Frontal cortex (tissue), 4 donors: ENCODE measurements around the gene DOCK9. TPM values are rescaled to one million over a fixed set of nuclear protein-coding genes. Genes with fewer than 3 reads are reported as not detected.
"Not testable (repeated sequence)": the region's sequence is repeated elsewhere in the genome, so short reads cannot be mapped to it uniquely, and the experiment has no call there.

Experiments used
- DNase-seq, 2 donors: peaks; one replicate each; pipeline ENCODE4 v3.0.0; 2012; ENCODE audit warnings: low spot score in 2 of 2
- FAIRE-seq: peaks from 2 replicates; lab custom pipeline; 2012; peaks lifted over from hg19 to GRCh38; lab: Jason Lieb, UNC
- small RNA-seq: library from RNA; depleted of rRNA; stranded (forward); fragments of <200 nt; gene quantifications from one replicate; pipeline ENCODE3, GENCODE V24; 2014
- total RNA-seq: library from RNA; depleted of rRNA; stranded (reverse); fragments of >200 nt; gene quantifications from one replicate; pipeline ENCODE4 v1.2.3, GENCODE V29; 2014
- donor health status: control.
- donor health status: control.
- donor health status: control.

DOCK9 gene
- total RNA-seq, 1 donor from 2014 or later = 162 TPM

GRCh38 chr13:98769736-98770135 lies 208.1 kb downstream of the DOCK9 start:
- no peak for FAIRE-seq

GRCh38 chr13:98768522-98768921 lies 209.3 kb downstream of the DOCK9 start:
- DNase-seq = no peak
- no peak for FAIRE-seq

More at GRCh38 chr13:98769736-98770135, 208.1 kb downstream of the DOCK9 start:
- DNase-seq = no peak

- no peak for FAIRE-seq
- no peak for DNase-seq
Observed at GRCh38 chr13:98766697-98767096, 211.2 kb downstream of the DOCK9 start.

GRCh38 chr13:98765996-98766519 lies 211.8 kb downstream of the DOCK9 start:
- DNase-seq (no peak), FAIRE-seq (no peak)

- no peak for DNase-seq
- FAIRE-seq = no peak
Observed at GRCh38 chr13:98761986-98762616, 215.8 kb downstream of the DOCK9 start.

GRCh38 chr13:98761126-98761985 lies 216.5 kb downstream of the DOCK9 start:
- FAIRE-seq = no peak

GRCh38 chr13:98755729-98756128 lies 222.1 kb downstream of the DOCK9 start:
- FAIRE-seq (no peak), DNase-seq (no peak)

More at GRCh38 chr13:98761126-98761985, 216.5 kb downstream of the DOCK9 start:
- DNase-seq = no peak

- DNase-seq (no peak), FAIRE-seq (no peak)
Observed at GRCh38 chr13:98755116-98755515, 222.7 kb downstream of the DOCK9 start.

- not testable (repeated sequence) for FAIRE-seq, DNase-seq
Observed at GRCh38 chr13:98754468-98754867, 223.4 kb downstream of the DOCK9 start.

- no peak for FAIRE-seq
Observed at GRCh38 chr13:98752467-98753290, 225.2 kb downstream of the DOCK9 start, which contains the start of gene SLC15A1. Gene SLC15A1 (minus strand): TSS chr13:98752672. CDS start chr13:98752598, 74 bp downstream.

GRCh38 chr13:98751861-98752466 lies 225.9 kb downstream of the DOCK9 start:
- FAIRE-seq (no peak), DNase-seq (no peak)

More at GRCh38 chr13:98752467-98753290, 225.2 kb downstream of the DOCK9 start, which contains the start of gene SLC15A1:
- DNase-seq = no peak

GRCh38 chr13:98751367-98751782 lies 226.5 kb downstream of the DOCK9 start:
- no peak for DNase-seq
- FAIRE-seq = no peak

- FAIRE-seq (no peak), DNase-seq (no peak)
Observed at GRCh38 chr13:98749501-98749900, 228.4 kb downstream of the DOCK9 start.

- no peak for DNase-seq
- no peak for FAIRE-seq
Observed at GRCh38 chr13:98746968-98747367, 230.9 kb downstream of the DOCK9 start.

Small RNA genes within 50 kb of the gene (small RNA-seq; reads per million reads assigned to genes)
- gene AL161420.1 (not detected), gene RNU6-83P (not detected)

Other genes with a start within 250 kb of the DOCK9 start
- under 0.01 TPM for gene SLC15A1, start 225.4 kb downstream of the DOCK9 start, total RNA-seq
- gene UBAC2, start 222.8 kb upstream of the DOCK9 start, total RNA-seq = 42.4 TPM